Right lobe of liver (tissue), 6 donors: ENCODE measurements around the gene SMAD7. TPM values are rescaled to one million over a fixed set of nuclear protein-coding genes. Genes with fewer than 3 reads are reported as not detected.

Experiments
- ATAC-seq, 4 donors: fragments of 200-7000 bp; cut with Tn5 transposase; one replicate each; pipeline ENCODE4 v1.9.1; 2020; ENCODE audit warnings: mild to moderate bottlenecking in 4 of 4, moderate library complexity in 4 of 4
- DNase-seq, 3 donors: peaks; one replicate each; pipeline ENCODE4 v3.0.0-alpha.2; 2020
- H3K27ac ChIP-seq, 3 donors: fragments of 200-600 bp; one replicate each; pipeline ENCODE4 v1.8.0; 2022
- H3K27me3 ChIP-seq, 2 donors: fragments of 200-600 bp; one replicate each; pipeline ENCODE4 v1.8.0; 2022
- H3K36me3 ChIP-seq, 4 donors: fragments of 200-600 bp; sonication (generic) in 1 of 4; one replicate each; pipeline versions ENCODE4 v1.5.1 to v1.8.0; 2017 to 2022; ENCODE audit warnings: control low read depth in 1 of 4
- H3K4me1 ChIP-seq, 4 donors: fragments of 200-600 bp; sonication (generic) in 1 of 4; one replicate each; pipeline versions ENCODE4 v1.5.1 to v1.8.0; 2017 to 2022; ENCODE audit warnings: control low read depth in 1 of 4
- H3K4me3 ChIP-seq, 3 donors: fragments of 200-600 bp; one replicate each; pipeline ENCODE4 v1.8.0; 2022
- H3K9me3 ChIP-seq, 4 donors: fragments of 200-600 bp; sonication (generic) in 1 of 4; one replicate each; pipeline versions ENCODE4 v1.5.1 to v1.8.0; 2017 to 2022; ENCODE audit warnings: control low read depth in 1 of 4
- POLR2A ChIP-seq: fragments of 450-650 bp; IDR thresholded peaks from one replicate; pipeline ENCODE4 v1.6.1; 2017; ENCODE audit warnings: antibody characterized with exemption, mild to moderate bottlenecking
- WGBS: methylation state at CpG from one replicate; pipeline ENCODE4 v1.1.6; 2018; ENCODE audit warnings: low coverage, low lambda C conversion rate; ENCODE audit not compliant: insufficient coverage; ENCODE audit errors: missing lambda C conversion rate; 5-methylcytosine and 5-hydroxymethylcytosine counted together
- intact Hi-C, 2 donors: fragments of 100-400 bp; cut with DNase I; formaldehyde crosslinking; loops; one replicate each; pipeline versions ENCODE4 v1.11.2 to v1.14.1; 2022
- total RNA-seq, 6 experiments: library from RNA; depleted of rRNA in 2 of 6; stranded (reverse); fragments of >200 nt in 2 of 6; fragmentation: NEBNext Ultra II Directional in 3 of 6; extraction: Animal tissue kit (Norgen Biotek cat#: 25700) in 3 of 6; gene quantifications; one replicate each; pipeline versions ENCODE4 v1.1.0 to v1.2.4, GENCODE V29; 2016 to 2023
- TF ChIP-seq, protein P1 (sequence below), 4 donors: fragments of 200-600 bp in 3 of 4; fragments of 450-650 bp in 1 of 4; IDR thresholded peaks; one replicate each; pipeline versions ENCODE4 v1.5.1 to v1.8.0; 2016 to 2022; ENCODE audit warnings: antibody characterized with exemption in 4 of 4, mild to moderate bottlenecking in 2 of 4
- donor health status: DM: no; HTN: yes; CAD: no.
- donor health status: DM: no; HTN: no; CAD: no.
- donor health status: DM: no; HTN: no; CAD: no.
- donor health status: DM: no; HTN: yes; CAD: no.
- donor health status: DM: no; HTN: yes; CAD: no.

The SMAD7 gene
- total RNA-seq, 6 experiments from 2014 or later, result 8.2 to 13.5 (median 11.0) TPM

DNA sequence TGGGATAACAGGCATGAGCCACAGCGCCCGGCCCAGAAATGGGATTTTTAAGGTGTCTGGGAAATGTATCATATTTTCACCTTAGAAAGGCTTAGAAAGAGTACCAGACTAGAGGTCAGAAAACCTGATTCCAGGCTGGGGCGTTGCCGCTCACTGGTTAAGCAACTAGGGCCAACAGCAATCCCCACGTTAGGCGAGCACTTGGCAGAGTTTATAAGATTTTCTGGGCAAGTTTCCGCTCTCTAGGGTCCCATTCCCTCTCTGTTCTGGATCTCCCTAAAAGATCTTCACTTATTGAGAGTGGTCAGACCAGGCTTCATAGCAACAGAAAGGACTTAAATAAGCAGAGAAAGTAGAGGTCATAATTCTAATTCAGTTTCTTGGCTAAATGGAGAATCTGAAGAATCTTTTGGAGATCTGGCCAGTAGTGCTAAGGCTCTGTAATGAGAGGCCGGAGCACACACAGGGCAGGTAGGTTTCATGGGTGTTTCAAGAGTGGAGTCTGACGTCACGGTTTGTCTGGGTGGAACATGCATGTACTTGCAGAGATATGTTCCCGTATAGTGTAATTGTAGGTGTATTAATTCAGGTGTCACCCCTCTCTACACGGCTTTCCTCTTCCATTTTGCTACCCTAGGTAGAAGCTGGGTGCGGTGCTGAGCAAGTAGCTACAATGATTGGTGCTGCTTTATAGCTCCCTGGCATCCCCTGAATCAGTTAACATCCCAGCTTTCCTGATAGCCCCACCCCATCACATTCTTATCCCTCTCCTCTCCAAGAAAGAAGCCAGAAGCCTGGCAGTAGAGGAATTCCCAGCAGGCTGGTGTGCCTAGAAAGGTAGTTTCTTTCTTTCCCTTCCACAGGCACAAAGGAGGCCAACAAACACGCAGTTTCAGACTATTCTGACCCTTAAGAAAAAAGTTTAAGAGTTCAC is 4.4 kb upstream of the SMAD7 start:
- no peaks in the 10 kb centered on the region for H3K4me1 ChIP-seq
- DNase-seq, result no peak
- no peaks in the 10 kb centered on the region for H3K9me3 ChIP-seq
- no peak for ATAC-seq
- intact Hi-C loops, result no loop called here
- no peaks in the 10 kb centered on the region for H3K27me3 ChIP-seq
- H3K27ac ChIP-seq, result peak overlapping the region in 2 of 3 donors; percentile 13 to 34
- no peak overlapping the region for H3K4me3 ChIP-seq
- 91% methylated on average over 11 of the region's 14 CpGs for WGBS
- no peaks in the 10 kb centered on the region for H3K36me3 ChIP-seq
- TF ChIP-seq, protein P1, sequence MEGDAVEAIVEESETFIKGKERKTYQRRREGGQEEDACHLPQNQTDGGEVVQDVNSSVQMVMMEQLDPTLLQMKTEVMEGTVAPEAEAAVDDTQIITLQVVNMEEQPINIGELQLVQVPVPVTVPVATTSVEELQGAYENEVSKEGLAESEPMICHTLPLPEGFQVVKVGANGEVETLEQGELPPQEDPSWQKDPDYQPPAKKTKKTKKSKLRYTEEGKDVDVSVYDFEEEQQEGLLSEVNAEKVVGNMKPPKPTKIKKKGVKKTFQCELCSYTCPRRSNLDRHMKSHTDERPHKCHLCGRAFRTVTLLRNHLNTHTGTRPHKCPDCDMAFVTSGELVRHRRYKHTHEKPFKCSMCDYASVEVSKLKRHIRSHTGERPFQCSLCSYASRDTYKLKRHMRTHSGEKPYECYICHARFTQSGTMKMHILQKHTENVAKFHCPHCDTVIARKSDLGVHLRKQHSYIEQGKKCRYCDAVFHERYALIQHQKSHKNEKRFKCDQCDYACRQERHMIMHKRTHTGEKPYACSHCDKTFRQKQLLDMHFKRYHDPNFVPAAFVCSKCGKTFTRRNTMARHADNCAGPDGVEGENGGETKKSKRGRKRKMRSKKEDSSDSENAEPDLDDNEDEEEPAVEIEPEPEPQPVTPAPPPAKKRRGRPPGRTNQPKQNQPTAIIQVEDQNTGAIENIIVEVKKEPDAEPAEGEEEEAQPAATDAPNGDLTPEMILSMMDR (IDR thresholded peaks at IDR 0.05), result no peak
- no peak for TF ChIP-seq POLR2A

DNA sequence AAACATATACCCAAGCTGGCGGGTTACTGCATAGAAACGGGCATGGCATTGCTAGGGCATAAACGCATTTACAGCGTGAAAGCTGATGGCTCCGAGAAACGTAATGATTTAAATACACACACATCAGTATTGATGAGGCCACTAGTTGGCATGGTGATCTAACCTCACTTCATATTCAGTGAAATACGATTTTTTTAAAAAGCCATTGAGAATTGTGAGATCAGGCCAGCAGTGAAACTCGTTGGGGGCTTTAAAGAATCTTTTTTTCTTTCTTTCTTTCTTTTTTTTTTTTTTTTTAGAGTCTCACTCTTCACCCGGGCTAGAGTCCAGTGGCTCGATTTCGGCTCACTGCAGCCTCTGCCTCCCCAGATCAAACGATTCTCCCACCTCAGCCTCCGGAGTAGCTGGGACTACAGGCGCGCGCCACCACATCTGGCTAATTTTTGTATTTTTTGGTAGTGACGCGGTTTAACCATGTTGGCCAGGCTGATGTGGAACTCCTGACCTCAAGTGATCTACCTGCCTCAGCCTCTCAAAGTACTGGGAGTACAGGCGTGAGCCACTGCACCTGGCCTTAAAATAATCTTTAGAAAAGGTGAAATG is 2.4 kb upstream of the SMAD7 start:
- 51% methylated on average over 18 of the region's 19 CpGs for WGBS
- Histone ChIP-seq H3K36me3 (no peaks in the 10 kb centered on the region), H3K9me3 (no peaks in the 10 kb centered on the region), H3K4me3 (peak overlapping the region; percentile 50 to 77 (median 76)), H3K4me1 (no peaks in the 10 kb centered on the region), H3K27me3 (no peaks in the 10 kb centered on the region), H3K27ac (peak overlapping the region; percentile 91 to 99 (median 97))
- intact Hi-C loops, result no loop called here
- TF ChIP-seq, protein P1 (IDR thresholded peaks at IDR 0.05), result no peak
- TF ChIP-seq POLR2A, result no peak
- DNase-seq (no peak), ATAC-seq (no peak)

DNA sequence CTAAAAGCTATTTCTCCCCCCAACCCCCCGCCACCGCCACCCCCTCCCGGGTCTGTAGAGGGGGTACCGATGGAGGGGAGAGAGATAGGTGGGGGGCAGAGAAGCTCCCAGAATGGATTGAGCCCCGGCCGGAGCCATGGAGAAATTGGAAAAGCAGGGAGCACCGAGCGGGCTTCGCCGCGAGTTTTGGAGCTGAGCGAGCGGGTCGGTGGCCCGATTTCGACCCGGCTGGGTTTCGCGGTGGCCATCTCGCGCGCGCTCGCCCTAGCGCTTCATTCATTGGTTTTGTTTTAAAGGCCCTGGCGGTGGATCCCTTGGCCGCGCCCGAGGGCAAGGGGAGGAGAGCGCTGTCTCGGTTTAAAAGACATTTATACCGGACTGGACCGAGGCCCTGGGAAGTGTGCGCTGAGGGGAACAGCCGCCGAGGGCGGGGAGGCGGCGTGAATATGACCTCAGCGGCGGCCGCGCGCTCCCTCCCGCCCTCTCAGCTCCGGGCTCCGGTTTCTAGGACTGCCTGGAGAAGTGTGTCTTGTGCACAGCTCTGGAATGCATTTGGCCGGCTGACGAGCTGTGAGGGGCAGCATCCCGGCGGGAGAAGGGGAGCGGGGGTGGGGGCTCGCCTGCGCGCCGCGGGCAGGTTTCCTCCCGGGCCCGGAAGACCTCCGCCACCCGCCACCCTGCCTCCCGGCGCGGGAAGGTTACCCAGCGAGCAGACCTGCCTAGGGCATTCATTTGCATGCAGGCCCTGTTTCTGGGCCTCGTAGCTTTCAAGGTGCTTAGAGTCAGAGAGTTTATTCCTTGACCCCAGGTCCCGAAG is 1.7 kb upstream of the SMAD7 start:
- Histone ChIP-seq H3K4me3 (peak overlapping the region; percentile 50 to 77 (median 76)), H3K27ac (peak overlapping the region; percentile 91 to 99 (median 97)), H3K36me3 (no peaks in the 10 kb centered on the region), H3K27me3 (no peaks in the 10 kb centered on the region), H3K9me3 (no peaks in the 10 kb centered on the region), H3K4me1 (peaks cover 0 to 6% (median 3%) of the 10 kb centered on the region in 4 donors)
- intact Hi-C loops, result no loop called here
- peak; percentile 63 to 74 (median 69) for ATAC-seq
- 1% methylated on average over 10 of the region's 67 CpGs for whole genome bisulfite sequencing
- peak; percentile 74 for TF ChIP-seq POLR2A
- TF ChIP-seq, protein P1 (IDR thresholded peaks at IDR 0.05), result no peak
- DNase-seq, result peak; percentile 83
